Activated gamma-delta T cell treated with anti-CD3 and anti-CD28 coated beads, Interleukin-2, amount 50 U/mL, for 16 hours (primary cell): ENCODE data around the gene CRACR2A.

ENCODE experiments used
- DNase-seq: peaks from one replicate; pipeline ENCODE4 v3.0.0-alpha.2; 2020; ENCODE audit warnings: low read depth

CRACR2A gene

DNA sequence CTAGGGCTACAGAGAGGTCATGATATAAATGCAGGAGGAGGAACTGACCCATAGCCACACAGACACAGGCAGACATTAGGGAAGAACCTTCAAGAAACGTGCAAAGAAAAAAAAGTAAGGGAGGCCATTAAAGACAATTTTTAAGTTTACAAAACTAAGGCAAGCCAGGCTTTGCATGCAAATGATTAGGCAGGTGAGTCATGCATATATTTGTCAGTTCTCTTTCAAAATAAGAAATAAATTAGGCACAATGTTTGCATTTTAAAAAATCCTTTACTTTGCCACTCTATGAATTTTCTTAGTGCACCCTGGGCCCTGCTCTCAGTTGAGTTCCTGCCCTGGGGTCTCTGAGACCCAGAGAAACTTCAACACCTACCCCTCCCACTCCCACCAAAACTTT, 186.9 kb downstream of the CRACR2A start:
- no peak for DNase-seq
